Glutamatergic neuron (in vitro differentiated cells): ENCODE results near the gene KCNQ1. TPM values are rescaled to one million over a fixed set of nuclear protein-coding genes. Genes with fewer than 3 reads are reported as not detected.
A peak's percentile ranks its signal among the peaks of the same experiment; 100 is the strongest.

ENCODE experiments used
- DNase-seq: peaks from one replicate; pipeline ENCODE4 v3.0.0; 2022
- H3K27ac Mint-ChIP-seq: one replicate; pipeline ENCODE4 v1.8.0; 2020; ENCODE audit warnings: mild to moderate bottlenecking, mixed read lengths, inconsistent platforms; ENCODE audit not compliant: unreplicated experiment
- H3K27me3 Mint-ChIP-seq: one replicate; pipeline ENCODE4 v1.8.0; 2020; ENCODE audit warnings: mild to moderate bottlenecking, moderate library complexity, mixed read lengths, inconsistent platforms; ENCODE audit not compliant: unreplicated experiment
- H3K36me3 Mint-ChIP-seq: one replicate; pipeline ENCODE4 v1.8.0; 2020; ENCODE audit warnings: mild to moderate bottlenecking, mixed read lengths, inconsistent platforms; ENCODE audit not compliant: unreplicated experiment
- H3K4me1 Mint-ChIP-seq: one replicate; pipeline ENCODE4 v1.8.0; 2020; ENCODE audit warnings: mild to moderate bottlenecking, low read depth, mixed read lengths, inconsistent platforms; ENCODE audit not compliant: unreplicated experiment
- H3K4me3 Mint-ChIP-seq: one replicate; pipeline ENCODE4 v1.8.0; 2020; ENCODE audit warnings: mild to moderate bottlenecking, mixed read lengths, inconsistent platforms; ENCODE audit not compliant: unreplicated experiment
- H3K9me3 Mint-ChIP-seq: one replicate; pipeline ENCODE4 v1.8.0; 2020; ENCODE audit warnings: mild to moderate bottlenecking, moderate library complexity, mixed read lengths, inconsistent platforms; ENCODE audit not compliant: unreplicated experiment
- CTCF ChIP-seq: fragments of 200-600 bp; sonication (generic); IDR thresholded peaks from one replicate; pipeline ENCODE4 v1.5.0; 2021; ENCODE audit not compliant: partially characterized antibody, unreplicated experiment
- total RNA-seq: library from RNA; stranded (reverse); fragmentation: NEBNext Ultra II Directional; extraction: Animal tissue kit (Norgen Biotek cat#: 25700); gene quantifications from one replicate; pipeline ENCODE4 v1.2.1, GENCODE V29; 2021; ENCODE audit not compliant: unreplicated experiment

Gene KCNQ1
- total RNA-seq, 1 donor from 2014 or later: 0.44 TPM

GRCh38 chr11:2425506-2425905, 19.3 kb upstream of the KCNQ1 start:
- no peak for TF ChIP-seq CTCF
- no peak overlapping the region for H3K4me3 Mint-ChIP-seq
- H3K27me3 Mint-ChIP-seq: peaks cover 2% of the 10 kb centered on the region
- H3K36me3 Mint-ChIP-seq: no peaks in the 10 kb centered on the region
- H3K27ac Mint-ChIP-seq: no peak overlapping the region
- no peak for DNase-seq
- H3K4me1 Mint-ChIP-seq: no peaks in the 10 kb centered on the region
- H3K9me3 Mint-ChIP-seq: peaks cover 4% of the 10 kb centered on the region

- Mint-ChIP-seq H3K4me1 (no peaks in the 10 kb centered on the region), H3K4me3 (no peak overlapping the region), H3K9me3 (peaks cover 4% of the 10 kb centered on the region), H3K36me3 (no peaks in the 10 kb centered on the region), H3K27me3 (peaks cover 2% of the 10 kb centered on the region), H3K27ac (no peak overlapping the region)
- no peak for TF ChIP-seq CTCF
- no peak for DNase-seq
Observed at GRCh38 chr11:2426221-2426620, 18.6 kb upstream of the KCNQ1 start.

- peaks cover 11% of the 10 kb centered on the region for H3K9me3 Mint-ChIP-seq
- no peak overlapping the region for H3K27ac Mint-ChIP-seq
- DNase-seq: no peak
- H3K27me3 Mint-ChIP-seq: peaks cover 4% of the 10 kb centered on the region
- no peaks in the 10 kb centered on the region for H3K36me3 Mint-ChIP-seq
- TF ChIP-seq CTCF: no peak
- H3K4me1 Mint-ChIP-seq: no peaks in the 10 kb centered on the region
- no peak overlapping the region for H3K4me3 Mint-ChIP-seq
Observed at GRCh38 chr11:2426826-2427521, 17.8 kb upstream of the KCNQ1 start.

- no peaks in the 10 kb centered on the region for H3K36me3 Mint-ChIP-seq
- H3K27ac Mint-ChIP-seq: no peak overlapping the region
- H3K9me3 Mint-ChIP-seq: peaks cover 11% of the 10 kb centered on the region
- no peak overlapping the region for H3K4me3 Mint-ChIP-seq
- TF ChIP-seq CTCF: no peak
- peaks cover 4% of the 10 kb centered on the region for H3K27me3 Mint-ChIP-seq
- DNase-seq: no peak
- H3K4me1 Mint-ChIP-seq: no peaks in the 10 kb centered on the region
Observed at GRCh38 chr11:2427721-2428321, 17.0 kb upstream of the KCNQ1 start.

DNA sequence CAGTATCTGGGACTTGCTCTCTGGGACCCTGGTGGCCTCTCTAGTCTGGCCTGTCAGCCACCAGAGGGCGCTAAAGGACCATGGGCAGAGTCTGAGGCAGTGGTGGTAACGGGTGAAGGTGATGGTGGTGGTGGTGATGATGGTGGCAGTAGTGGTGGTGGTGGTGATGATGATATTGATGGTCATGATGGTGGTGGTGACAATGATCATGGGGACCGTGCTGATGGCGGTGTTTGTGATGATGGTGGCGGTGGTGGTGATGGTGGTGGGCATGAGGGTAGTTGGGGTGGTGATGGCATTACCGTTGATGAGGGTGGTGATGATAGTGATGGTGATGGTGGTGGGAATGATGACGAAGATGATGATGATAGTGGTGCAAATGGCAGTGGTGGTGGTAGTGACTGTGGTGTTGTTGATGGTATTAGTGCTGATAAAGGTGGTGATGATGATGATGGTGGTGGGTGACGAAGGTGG, 16.4 kb upstream of the KCNQ1 start:
- no peaks in the 10 kb centered on the region for H3K4me1 Mint-ChIP-seq
- H3K4me3 Mint-ChIP-seq: no peak overlapping the region
- H3K36me3 Mint-ChIP-seq: no peaks in the 10 kb centered on the region
- peak; percentile 75 for TF ChIP-seq CTCF
- no peak overlapping the region for H3K27ac Mint-ChIP-seq
- H3K9me3 Mint-ChIP-seq: peaks cover 11% of the 10 kb centered on the region
- H3K27me3 Mint-ChIP-seq: peaks cover 4% of the 10 kb centered on the region
- peak; percentile 87 for DNase-seq
